HG03159 (cell line): ENCODE measurements around the gene WDR86.

ENCODE experiments used
- ATAC-seq: cut with Tn5 transposase; IDR thresholded peaks from one replicate; pipeline ENCODE4 v1.9.1; 2021; ENCODE audit warnings: mild to moderate bottlenecking, moderate library complexity; ENCODE audit not compliant: unreplicated experiment

The WDR86 gene

DNA sequence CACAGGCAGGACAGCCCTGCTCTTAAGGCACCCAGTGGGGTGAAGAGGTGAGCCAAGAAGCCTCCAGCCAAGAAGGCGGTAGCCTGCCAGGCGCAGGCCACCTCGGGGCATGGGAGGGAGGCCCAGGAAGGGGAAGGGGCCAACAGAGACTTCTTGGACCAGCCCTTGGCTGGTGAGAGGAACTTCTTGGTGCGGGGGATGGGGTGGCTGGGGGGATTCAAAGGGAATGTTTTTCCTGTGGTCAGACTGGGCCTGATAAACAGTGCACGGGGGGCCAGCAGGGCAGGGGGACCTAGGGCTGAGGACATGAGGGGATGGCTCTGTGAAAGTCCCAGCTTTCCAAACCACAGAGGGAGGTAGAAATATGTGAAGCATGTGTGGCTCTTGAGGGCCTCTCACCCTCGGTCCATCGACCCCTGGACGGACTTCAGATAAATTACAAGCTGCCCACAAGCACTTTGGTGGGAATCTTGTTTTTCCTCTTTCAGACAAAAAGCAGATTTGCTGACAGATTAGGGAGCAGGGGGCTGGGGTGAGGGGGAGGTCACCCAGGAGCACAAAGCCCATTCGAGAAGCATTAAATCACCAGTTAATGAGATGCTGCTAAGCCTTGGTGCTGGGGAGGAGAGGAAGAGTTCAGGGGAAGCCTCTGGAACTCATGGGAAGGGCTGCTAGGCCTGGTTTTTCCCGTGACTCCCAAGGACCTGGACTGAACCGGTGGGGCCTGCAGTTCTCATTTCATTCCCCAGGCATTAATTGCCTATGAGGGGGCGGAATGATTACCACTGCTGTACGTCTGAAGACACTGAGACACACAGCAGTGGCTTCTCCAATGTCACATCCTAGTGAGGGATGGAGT is 18.8 kb upstream of the WDR86 start:
- no peak for ATAC-seq

DNA sequence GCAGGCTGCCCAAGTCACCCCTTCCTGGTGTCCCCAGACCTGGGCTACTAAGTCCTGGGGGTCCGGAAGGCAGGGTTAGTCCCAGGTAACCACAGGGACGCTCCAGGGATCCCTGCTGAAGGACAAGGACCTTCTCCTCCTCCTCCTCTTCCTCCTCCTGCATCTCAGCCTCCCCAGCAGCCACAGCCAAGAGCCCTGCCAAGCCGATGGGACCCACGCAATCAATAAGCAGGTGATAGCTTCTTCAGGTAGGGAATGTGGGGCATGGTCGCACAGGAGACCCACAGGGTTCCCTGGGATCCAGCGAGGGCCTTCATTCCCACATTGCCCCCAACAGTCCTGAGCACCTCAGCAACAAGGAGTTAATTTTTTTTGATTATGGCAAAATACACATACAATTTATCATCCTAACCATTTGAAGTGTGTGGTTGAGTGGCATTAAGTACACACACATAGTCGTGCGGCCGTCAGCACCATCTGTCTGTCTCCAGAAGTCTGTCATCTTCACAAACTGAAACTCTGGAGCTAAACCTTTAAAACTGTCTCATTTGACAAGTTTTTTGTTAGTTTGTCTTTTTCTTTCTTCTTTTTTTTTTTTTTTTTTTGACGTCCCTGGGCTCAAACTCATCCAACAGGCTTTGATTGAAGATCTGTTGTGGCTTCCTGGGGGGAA is 18.0 kb upstream of the WDR86 start:
- no peak for ATAC-seq

DNA sequence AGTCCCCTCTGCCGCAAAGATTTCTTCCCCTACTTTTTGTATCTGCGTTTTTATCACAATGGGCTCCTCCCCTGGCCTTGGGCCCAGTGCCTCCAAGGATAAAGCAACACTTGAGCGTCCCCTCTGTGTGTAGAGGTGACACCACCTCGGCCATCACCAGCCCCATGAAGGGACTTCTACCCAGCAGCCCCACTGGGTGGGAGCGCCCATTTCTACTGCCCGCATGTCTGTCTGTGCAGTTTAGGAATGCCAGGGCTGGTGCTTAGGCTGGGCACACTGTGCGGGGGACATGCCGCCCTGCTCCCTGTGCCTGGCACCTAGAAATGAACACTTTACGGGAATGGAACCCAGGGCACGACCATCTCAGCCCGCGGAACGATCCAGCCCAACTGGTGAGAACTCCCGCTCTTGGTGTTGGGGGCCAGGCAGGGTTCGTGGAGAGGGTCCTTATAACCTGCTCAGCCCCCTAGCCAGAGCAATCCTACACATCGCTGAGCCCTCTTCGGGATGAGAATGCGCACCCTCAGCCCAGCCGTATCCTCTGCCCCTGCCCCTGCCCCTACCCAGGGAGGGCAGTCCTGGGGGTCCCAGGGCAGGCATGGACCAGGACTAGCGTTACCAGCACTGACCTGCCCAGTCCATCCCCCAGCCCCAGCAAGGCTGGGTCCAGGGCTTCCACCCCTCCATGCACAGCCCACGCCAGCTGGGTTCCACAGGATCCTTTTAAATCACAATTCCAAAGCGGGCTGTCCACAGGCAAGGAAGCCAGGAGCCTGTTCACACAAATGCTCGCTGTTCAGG is 17.3 kb upstream of the WDR86 start:
- ATAC-seq = no peak

DNA sequence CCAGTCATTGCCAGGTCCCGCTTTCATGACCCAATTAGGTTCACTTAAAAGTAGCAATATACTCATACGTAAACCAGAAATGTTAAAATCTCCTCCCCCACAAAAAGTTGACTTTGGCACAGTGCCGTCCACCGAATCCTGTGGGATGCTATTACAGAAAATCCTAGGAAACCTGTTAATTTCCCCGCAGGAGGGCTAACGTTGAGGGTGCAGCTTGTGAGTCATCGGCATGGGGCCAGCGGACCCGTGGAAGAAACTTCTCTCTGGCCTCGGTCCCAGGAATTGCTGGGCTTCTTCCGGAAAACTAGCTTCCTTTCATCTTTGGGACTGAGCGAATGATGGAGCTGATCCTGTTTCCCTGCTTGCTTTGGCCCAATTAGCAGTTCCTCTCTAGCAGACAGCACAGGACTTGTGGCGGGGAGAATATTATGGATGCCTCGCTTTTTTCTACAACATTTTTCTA is 16.6 kb upstream of the WDR86 start:
- no peak for ATAC-seq

DNA sequence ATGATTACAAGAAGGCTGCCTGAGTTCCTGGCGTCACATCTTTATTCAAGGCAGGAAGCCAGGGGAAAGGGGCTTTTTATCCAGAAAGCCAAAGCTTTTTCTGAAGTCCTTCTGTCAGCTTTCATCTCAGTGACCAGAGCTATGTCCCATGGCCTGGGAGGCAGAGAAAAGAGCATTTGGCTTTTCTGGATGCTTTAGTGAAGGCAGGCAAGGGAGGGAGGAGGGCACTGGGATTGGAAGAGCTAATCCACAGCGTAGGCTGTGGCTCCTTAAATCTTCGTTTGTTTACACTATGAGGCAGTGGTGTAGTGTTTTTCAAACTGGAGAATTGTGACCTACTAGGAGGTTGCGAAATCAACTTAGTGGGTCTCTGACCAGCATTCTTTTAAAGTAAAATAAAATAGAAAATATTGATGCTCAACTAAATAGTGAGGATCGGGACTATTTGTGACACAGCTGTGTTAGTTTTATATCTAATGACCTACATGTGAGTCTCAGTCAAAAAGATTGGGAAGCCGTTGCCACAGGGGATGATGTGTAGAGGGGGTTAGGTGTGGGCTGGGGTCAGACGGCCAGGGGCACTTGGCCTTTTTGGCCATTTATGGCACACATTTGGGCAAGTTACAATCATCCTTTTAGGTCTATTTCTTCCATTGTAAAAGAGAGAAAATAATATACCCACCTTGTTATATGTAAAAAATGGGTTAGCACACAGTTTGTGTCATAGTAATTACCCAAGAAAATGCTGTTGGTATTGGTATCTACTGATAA is 16.0 kb upstream of the WDR86 start:
- ATAC-seq = no peak

DNA sequence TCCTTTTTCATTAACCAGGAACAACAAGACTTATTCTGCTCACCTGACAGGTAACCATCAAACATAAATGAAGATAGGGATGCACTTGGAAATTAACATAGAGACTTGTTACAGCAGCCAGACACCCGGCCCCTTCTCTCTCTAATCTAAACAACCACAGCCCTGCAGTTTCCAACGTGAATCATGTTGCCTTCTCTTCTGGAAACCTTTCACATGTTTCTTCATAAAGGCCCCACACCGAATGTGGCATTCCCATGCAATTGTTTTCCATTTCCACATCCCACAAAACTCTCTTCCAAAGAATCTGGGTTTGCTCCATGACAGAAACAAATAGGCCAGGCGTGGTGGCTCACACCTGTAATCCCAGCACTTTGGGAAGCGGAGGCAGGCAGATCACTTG is 15.0 kb upstream of the WDR86 start:
- ATAC-seq = no peak

DNA sequence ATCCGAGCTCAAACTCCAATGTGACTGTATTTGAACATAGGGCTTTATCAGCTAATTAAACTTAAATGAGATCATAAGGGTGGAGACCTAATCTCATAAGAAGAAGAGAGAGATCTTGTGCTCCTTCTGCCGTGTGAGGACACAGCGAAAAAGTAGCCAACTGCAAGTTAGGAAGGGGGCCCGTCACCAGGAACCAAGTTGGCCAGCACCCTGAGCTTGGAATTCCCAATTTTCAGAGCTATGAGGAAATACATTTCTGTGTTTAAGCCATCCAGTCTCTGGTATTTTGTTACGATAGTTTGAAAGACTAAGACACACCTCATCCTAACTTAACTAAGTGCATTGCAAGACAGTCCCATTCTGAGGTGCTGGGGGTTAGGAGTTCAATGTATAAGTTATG is 14.1 kb upstream of the WDR86 start:
- ATAC-seq = no peak

DNA sequence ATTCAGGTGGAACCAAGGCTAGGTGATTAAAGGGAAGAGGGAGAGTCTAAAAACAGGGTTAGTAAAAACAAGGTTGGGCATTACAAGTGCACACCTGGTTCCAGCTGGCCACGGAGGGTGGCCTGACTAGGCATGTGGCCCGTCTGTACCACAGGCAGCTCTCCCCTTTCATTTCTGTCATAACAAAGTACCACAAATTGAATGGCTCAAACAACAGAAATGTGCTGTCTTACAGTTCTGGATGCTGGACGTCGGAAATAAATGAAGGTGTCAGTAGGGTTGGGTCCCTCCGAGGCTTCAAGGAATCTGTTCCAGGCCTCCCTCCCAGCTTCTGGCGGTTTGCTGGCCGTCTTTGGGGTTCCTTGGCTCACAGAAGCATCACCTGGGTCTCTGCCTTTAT is 13.4 kb upstream of the WDR86 start:
- no peak for ATAC-seq

DNA sequence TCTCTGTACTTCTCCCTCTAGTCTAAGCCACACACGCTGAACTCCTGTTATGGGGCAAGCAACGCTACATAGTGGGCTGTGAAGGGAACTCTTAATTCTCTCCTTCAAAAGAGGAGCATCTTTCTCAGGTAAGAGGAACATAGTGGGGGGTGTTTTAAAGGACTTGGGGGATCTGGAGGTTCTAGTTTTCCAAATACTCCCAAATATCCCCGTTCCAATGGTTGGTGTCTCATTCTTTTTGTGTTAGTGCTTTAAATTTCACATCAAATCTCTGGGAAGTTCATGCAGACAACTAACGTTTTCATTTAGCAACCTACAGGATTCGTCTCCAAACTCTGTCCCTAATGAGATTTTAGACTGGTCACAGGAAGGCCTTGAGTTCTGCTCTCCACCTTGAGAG is 12.4 kb upstream of the WDR86 start:
- no peak for ATAC-seq

DNA sequence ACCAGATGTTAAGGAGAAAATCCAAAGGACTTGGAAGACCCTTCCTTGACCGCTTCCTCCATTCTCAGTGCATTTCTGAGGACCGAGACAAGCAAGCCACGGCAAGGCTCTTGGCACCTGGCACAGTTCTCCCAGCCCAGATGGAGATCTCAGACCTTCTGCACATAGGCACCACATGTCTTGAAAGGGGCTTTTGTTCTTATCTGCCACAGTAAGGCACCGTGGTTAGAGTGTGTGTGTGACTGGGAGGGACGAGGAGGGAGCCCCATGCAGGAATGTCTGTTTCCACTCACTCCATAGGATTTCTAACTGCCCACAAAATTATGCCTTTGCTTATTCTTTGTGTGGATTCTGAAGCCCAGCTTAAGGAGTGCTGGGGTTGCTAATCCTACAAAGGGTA is 10.3 kb upstream of the WDR86 start:
- no peak for ATAC-seq

DNA sequence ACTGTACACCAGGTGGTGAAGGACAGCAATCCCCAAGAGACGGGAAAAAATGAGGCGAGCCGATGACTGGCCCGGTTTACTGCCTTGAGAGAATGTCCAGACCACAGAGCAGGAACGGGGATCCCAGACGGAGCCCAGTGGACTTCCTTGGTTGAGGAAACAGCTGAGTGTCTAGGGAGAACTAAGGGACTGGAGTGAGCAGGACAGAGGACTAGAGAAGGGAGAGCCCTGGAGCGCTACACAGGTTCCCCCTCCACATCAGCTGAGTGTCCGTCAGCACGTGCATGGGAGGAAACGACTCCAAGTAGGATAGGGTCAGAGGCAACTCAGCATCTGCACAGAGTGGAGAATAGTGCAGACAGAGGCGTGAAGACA is 7.1 kb upstream of the WDR86 start:
- no peak for ATAC-seq

DNA sequence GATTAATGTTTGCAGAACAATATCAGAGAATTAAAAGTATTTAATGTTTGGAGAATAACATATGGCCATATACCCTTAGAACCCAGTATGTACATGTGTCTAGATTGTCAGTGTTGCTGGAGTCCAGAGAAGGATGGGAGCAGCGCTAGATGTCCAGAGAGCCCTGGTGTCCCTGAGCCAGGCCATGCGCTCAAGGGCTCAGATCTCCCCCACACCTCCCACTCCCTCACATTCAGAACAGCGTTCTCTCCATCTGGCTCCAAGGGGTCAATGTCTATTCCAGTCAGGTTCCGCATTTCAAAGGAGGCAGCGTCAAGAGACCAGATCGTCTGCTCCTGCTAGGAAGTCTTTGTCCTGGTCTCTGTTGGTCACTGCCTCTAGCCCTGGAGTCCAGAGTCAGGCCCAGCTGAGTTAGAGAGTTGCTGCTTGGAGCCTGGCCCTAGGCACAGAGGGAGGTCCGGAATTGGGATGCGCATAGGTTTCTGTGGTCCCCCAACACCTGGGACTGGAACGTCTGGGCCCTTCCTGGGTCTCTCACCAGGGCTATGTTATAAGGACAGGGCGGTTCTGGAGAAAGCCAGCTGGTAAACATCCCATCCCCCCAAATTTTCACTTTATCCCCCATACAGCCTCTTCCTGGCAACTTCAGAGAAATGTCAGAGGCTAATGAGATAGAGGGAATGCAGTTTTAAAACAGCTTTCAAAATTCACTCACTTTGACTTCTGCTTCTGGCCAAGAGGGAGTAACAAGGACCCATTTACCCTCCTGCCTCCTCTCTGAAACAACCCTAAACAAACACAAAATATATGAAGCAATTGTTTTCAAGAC is 6.5 kb upstream of the WDR86 start:
- no peak for ATAC-seq

DNA sequence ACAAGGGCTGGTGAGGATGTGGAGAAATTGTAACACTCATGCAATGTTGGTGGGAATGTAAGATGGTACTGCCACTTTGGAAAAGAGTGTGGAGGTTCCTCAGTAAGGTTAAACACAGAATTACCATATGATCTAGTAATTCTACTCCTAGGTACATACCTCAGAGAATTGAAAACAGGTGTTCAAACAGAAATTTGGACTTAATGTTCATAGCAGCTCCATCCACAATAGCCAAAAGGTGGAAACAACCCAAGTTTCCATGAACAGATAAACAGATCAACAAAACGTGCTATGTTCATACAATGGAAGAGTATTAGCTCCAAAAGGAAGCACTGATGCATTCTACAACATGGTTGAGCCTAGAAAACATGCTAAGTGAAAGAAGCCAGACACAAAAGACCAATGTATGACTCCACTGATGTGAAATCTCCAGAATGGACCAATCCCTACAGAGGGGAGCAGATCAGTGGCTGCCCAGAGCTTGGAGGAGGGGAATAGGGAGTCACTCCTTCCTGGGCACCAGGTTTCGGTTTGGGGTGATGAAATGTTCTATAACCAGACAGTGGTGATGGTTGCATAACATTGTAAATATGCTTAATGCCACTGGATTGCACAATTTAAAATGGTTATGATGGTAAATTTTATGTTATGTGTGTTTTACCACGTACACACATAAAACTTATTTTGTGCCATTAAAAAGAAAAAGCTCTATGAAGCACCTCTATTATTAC is 5.7 kb upstream of the WDR86 start:
- no peak for ATAC-seq

DNA sequence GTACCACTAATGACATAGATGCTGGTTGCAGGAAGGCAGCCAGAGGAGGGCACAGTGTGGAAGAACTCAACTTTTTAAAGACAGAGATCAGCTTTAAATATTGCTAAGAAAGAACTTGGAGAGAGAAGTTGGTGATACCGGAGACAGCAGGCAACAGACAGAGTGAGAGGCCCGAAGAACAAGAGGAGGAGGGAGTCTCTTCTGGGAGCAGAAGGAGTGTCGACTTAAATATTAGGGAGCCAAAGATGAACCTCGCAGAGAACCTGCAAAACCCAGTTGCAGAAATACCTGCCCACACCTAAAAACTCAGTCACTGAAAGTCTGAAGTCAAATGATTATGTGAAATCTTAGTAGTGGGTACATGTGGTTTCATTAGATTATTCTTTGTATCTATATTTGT is 3.4 kb upstream of the WDR86 start:
- no peak for ATAC-seq

DNA sequence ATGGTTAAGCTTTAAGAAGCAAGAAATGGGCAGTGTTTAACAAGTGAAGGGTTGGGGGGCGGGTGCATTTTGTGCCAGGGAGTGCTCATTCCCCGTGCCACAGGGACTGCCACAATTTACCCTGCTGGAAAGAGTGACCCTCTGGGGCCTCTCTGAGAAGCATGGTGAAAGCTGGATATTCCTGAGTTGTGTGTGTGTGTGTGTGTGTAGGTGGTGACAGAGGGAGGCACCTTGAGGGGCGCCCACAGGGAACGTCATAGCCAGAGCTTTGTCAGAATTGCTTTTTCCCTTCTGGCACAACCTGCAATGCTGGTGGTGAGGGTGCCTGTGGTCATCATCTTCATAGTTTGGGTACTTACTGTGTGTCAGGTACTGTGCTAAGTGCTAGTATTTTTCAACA is 2.5 kb upstream of the WDR86 start:
- no peak for ATAC-seq

DNA sequence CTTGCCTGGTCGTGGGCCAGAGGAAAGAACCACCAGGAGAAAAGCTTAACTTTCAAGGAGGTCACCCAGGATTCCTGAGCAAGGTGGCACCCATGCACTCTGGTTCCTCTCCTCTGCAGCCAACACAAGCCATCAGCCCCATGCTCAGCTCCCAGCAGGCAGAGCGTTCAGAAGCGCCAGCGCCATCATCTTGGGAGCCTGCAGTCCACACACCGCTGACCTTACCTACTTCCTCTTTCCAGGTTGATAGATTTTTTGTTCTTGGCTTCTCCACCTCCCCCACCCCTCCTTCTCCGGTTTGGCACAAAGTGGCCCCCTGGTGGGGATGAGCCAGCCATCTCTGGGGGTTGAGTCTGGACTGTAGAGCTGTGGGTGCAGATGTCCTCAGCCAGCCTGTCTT is 1.7 kb upstream of the WDR86 start:
- no peak for ATAC-seq

DNA sequence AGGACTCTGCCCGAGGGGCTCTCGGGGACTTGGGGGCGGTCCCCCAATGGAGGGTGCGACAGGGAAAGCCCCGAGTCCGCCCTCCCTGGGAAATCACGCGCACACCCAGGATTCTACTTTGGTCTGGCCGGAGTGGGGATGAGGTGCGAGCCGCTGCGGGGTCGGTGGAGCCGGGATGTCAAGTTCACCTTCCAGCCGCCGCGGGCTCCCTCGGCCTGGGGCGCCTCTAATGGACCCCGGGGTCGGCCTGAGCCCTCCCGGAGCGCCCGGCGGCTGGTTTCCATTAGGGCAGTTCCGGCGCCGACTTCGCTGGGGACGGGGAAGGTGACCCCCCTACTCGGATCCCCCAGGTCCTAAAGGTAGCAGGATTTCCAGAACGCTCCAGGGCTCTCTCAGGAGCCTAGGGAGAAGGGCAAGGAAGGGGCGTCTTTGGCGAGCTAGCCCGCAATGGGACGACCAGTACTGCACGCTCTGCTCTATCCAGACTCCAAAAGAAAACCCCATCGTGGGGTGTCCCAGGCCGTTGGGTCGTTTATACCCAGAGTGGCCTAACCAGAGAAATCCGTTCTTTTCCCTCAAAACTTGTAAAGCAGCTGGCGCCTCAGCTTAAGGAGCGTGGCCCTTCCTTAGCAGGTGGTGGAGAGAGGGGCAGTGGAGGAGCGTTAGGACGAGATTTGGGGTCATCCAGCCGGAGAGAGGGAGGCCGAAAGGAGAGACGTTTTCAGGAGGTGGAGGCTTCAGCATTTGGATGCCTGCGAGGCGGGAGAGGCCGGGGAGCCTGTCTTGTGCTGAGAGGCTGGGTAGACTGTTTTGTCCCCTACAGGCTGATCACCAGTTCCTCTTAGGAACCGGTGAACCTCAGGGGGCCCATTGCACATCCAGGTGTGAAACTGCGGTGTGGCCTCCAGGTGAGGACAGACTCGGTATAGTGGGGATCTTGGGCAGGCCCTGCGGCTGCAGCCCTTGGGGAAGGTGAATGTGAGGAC is 860 bp upstream of the WDR86 start:
- no peak for ATAC-seq
